ENCODE results near the gene C16orf95. TPM values are rescaled to one million over a fixed set of nuclear protein-coding genes. Genes with fewer than 3 reads are reported as not detected.

The C16orf95 gene
- total and polyA plus RNA-seq, 2 of the 4 experiments (the other 2 are of a cell fraction), result 2.0 to 4.7 TPM

- CTCF ChIA-PET, result no interaction called here
- DNase-seq, result no peak
- H3K4me3 ChIP-seq (ENCODE audit: insufficient read depth, low read depth, low read length), result no peak overlapping the region
- no peaks in the 10 kb centered on the region for H3K4me1 ChIP-seq (ENCODE audit: control insufficient read depth, insufficient read depth, low read length)
- no peaks in the 10 kb centered on the region for H4K20me1 ChIP-seq (ENCODE audit: insufficient read depth, low read length)
- H3K4me2 ChIP-seq (ENCODE audit: low read depth, low read length), result no peak overlapping the region
- peaks cover 24% of the 10 kb centered on the region for H3K27me3 ChIP-seq (ENCODE audit: control insufficient read depth, insufficient read depth, low read length)
- H3K18ac ChIP-seq (ENCODE audit: low read depth, low read length), result no peak overlapping the region
- no peak overlapping the region for H4K8ac ChIP-seq (ENCODE audit: low read depth in 2 of 2, low read length in 2 of 2)
- dilution Hi-C loops (cut with HindIII; ENCODE audit: low sequenced_read_pairs, unreplicated experiment) (no loop called here), intact Hi-C loops (cut with micrococcal nuclease) (no loop called here), in situ Hi-C loops (cut with MboI; ENCODE audit: low sequenced_read_pairs) (no loop called here)
- no peaks in the 10 kb centered on the region for H3K9me3 ChIP-seq (ENCODE audit: control insufficient read depth, insufficient read depth, low read length)
- no peak overlapping the region for H3K9ac ChIP-seq (ENCODE audit: low read depth, low read length)
- no peak for ATAC-seq (ENCODE audit: low read depth)
- no peak overlapping the region for H3K27ac ChIP-seq (ENCODE audit: insufficient read depth, low read length)
- 60% methylated on average over 2 of the region's 10 CpGs; no CpG with 5 or more reads in 1 of the 2 experiments for WGBS, 2 experiments (ENCODE audit: extremely low coverage in 2 of 2, insufficient read length in 1 of 2)
- no peaks in the 10 kb centered on the region for H3K79me1 ChIP-seq (ENCODE audit: low read depth in 1 of 2, low read length in 2 of 2)
- H4K5ac ChIP-seq (ENCODE audit: low read depth, low read length), result no peak overlapping the region
- H4K91ac ChIP-seq (ENCODE audit: insufficient read depth, low read depth, low read length), result no peak overlapping the region
- H3K9me1 ChIP-seq (ENCODE audit: insufficient read depth, low read length), result no peaks in the 10 kb centered on the region
- no peak overlapping the region for H2BK5ac ChIP-seq (ENCODE audit: low read depth, low read length, poor library complexity, severe bottlenecking)
- no peak overlapping the region for H3K23ac ChIP-seq (ENCODE audit: low read depth, low read length)
- no peak overlapping the region for H3K14ac ChIP-seq (replicated peaks; ENCODE audit: low read depth, low read length)
- no peak overlapping the region for H2AFZ ChIP-seq (replicated peaks; ENCODE audit: low read length, poor library complexity)
- no peak overlapping the region for H2BK20ac ChIP-seq (ENCODE audit: low read depth, low read length)
- TF ChIP-seq RFX5 (IDR thresholded peaks at IDR 0.05; ENCODE audit: low read depth, low read length) (no peak), BHLHE40 (IDR thresholded peaks at IDR 0.05; ENCODE audit: low read depth, low read length) (no peak), NFE2L2 (IDR thresholded peaks at IDR 0.05; ENCODE audit: low read depth, low read length) (no peak), RCOR1 (IDR thresholded peaks at IDR 0.05; ENCODE audit: insufficient replicate concordance, low read length) (no peak), CHD1 (IDR thresholded peaks at IDR 0.05; ENCODE audit: low read depth, low read length) (no peak), FOS (IDR thresholded peaks at IDR 0.05; ENCODE audit: low read depth, low read length) (no peak), CTCF (conservative IDR thresholded peaks at IDR 0.05; ENCODE audit: low read depth, low read length) (no peak), USF2 (IDR thresholded peaks at IDR 0.05; ENCODE audit: low read depth, low read length) (no peak), CEBPB (IDR thresholded peaks at IDR 0.05; ENCODE audit: low read depth, low read length) (no peak), MXI1 (IDR thresholded peaks at IDR 0.05; ENCODE audit: borderline replicate concordance, low read depth, low read length) (no peak), SMC3 (IDR thresholded peaks at IDR 0.05; ENCODE audit: low read depth, low read length) (no peak), MAFK (IDR thresholded peaks at IDR 0.05; ENCODE audit: low read depth, low read length) (no peak), RAD21 (IDR thresholded peaks at IDR 0.05; ENCODE audit: low read length) (no peak), ELK1 (IDR thresholded peaks at IDR 0.05; ENCODE audit: borderline replicate concordance, low read depth, low read length) (no peak), MAZ (IDR thresholded peaks at IDR 0.05; ENCODE audit: borderline replicate concordance, low read depth, low read length) (no peak), POLR2A (IDR thresholded peaks at IDR 0.05; ENCODE audit: low read depth, low read length) (no peak)
- H3K4ac ChIP-seq (ENCODE audit: low read depth, low read length), result no peak overlapping the region
- no peak overlapping the region for H3K56ac ChIP-seq (ENCODE audit: extremely low read depth, insufficient read depth, low read length)
- POLR2A ChIA-PET (ENCODE audit: unreplicated experiment), result no interaction called here
- no peak overlapping the region for H2AK9ac ChIP-seq (replicated peaks; ENCODE audit: low read depth, low read length, poor library complexity)
- no peak overlapping the region for H2AK5ac ChIP-seq (ENCODE audit: low read depth, low read length)
- no peak overlapping the region for H2BK15ac ChIP-seq (ENCODE audit: low read depth, low read length)
- H3K36me3 ChIP-seq (ENCODE audit: control insufficient read depth, insufficient read depth, low read length), result no peaks in the 10 kb centered on the region
- no TSS peak for BruUV-seq (replicated peaks)
- H2BK120ac ChIP-seq (ENCODE audit: low read depth, low read length), result no peak overlapping the region
Observed at GRCh38 chr16:87254296-87254695, 62.9 kb downstream of the C16orf95 start.

All from IMR-90 (cell line).